OCI-LY7 (cell line): ENCODE data around the gene VPS50. TPM values are rescaled to one million over a fixed set of nuclear protein-coding genes. Genes with fewer than 3 reads are reported as not detected.

Experiments
- BruUV-seq: library from RNA; stranded (reverse); fragments of 400-500 nt; replicated peaks from 2 replicates; lab custom pipeline; 2021; lab: Mats Ljungman, UMichigan
- CTCF ChIA-PET: fragments of 300-600 bp; sonication (Branson Sonifier 250); formaldehyde crosslinking; loops from one replicate; lab custom pipeline; 2022; ENCODE audit warnings: antibody characterized with exemption; ENCODE audit not compliant: unreplicated experiment; lab: Charles Lee
- POLR2A ChIA-PET: fragments of 300-600 bp; sonication (Branson Sonifier 250); formaldehyde crosslinking; loops from one replicate; lab custom pipeline; 2022; ENCODE audit warnings: antibody characterized with exemption; lab: Charles Lee
- DNase-seq: peaks from one replicate; pipeline ENCODE4 v3.0.0-alpha.2; 2015; ENCODE audit warnings: low spot score
- H2AFZ ChIP-seq: fragments of 200-600 bp; sonication (generic), shearing (Covaris generic); 2 replicates; pipeline ENCODE4 v1.6.1; 2014; ENCODE audit warnings: mild to moderate bottlenecking, antibody characterized with exemption, low read length, moderate library complexity
- H3K27ac ChIP-seq: fragments of 200-600 bp; sonication (generic); 2 replicates; pipeline ENCODE4 v1.5.1; 2014; ENCODE audit warnings: mixed run types, low read depth, mild to moderate bottlenecking, moderate library complexity, low read length, inconsistent platforms; ENCODE audit not compliant: poor library complexity, severe bottlenecking
- H3K36me3 ChIP-seq: fragments of 200-600 bp; sonication (generic); 2 replicates; pipeline ENCODE4 v1.6.1; 2014; ENCODE audit warnings: mild to moderate bottlenecking, antibody characterized with exemption, low read length, moderate library complexity, mixed read lengths; ENCODE audit not compliant: insufficient read depth
- H3K4me1 ChIP-seq: fragments of 200-600 bp; sonication (generic); 2 replicates; pipeline ENCODE4 v1.5.1; 2014; ENCODE audit warnings: mild to moderate bottlenecking, low read length; ENCODE audit not compliant: insufficient read depth, poor library complexity, severe bottlenecking
- H3K4me2 ChIP-seq: fragments of 200-600 bp; sonication (generic); 2 replicates; pipeline ENCODE4 v1.6.1; 2014; ENCODE audit warnings: mild to moderate bottlenecking, low read length
- H3K4me3 ChIP-seq: fragments of 200-600 bp; sonication (generic); 2 replicates; pipeline ENCODE4 v1.5.1; 2014; ENCODE audit warnings: mild to moderate bottlenecking, low read depth, low read length; ENCODE audit not compliant: poor library complexity, severe bottlenecking
- H3K79me2 ChIP-seq: fragments of 200-600 bp; sonication (generic); 2 replicates; pipeline ENCODE4 v1.6.1; 2016; ENCODE audit warnings: low read depth, mild to moderate bottlenecking, low read length, moderate library complexity, mixed read lengths; ENCODE audit not compliant: insufficient read depth
- H3K9me2 ChIP-seq: fragments of 200-600 bp; sonication (generic); 2 replicates; pipeline ENCODE4 v1.6.1; 2016; ENCODE audit warnings: mild to moderate bottlenecking, low read length, mixed read lengths; ENCODE audit not compliant: insufficient read depth
- H3K9me3 ChIP-seq: fragments of 200-600 bp; sonication (generic); 2 replicates; pipeline ENCODE4 v1.6.1; 2014; ENCODE audit warnings: mild to moderate bottlenecking, mixed run types, low read length, mixed read lengths
- H4K20me1 ChIP-seq: fragments of 200-600 bp; sonication (generic); 2 replicates; pipeline ENCODE4 v1.6.1; 2014; ENCODE audit warnings: mild to moderate bottlenecking, antibody characterized with exemption, low read length, moderate library complexity, mixed read lengths; ENCODE audit not compliant: insufficient read depth
- CTCF ChIP-seq: fragments of 200-600 bp; sonication (generic); conservative IDR thresholded peaks from 2 replicates; pipeline ENCODE4 v1.5.1; 2014; ENCODE audit warnings: mild to moderate bottlenecking, antibody characterized with exemption, low read length, moderate library complexity, mixed read lengths
- EZH2phosphoT487 ChIP-seq: fragments of 200-600 bp; sonication (generic); IDR thresholded peaks from 2 replicates; pipeline ENCODE4 v1.6.1; 2018; ENCODE audit warnings: low read depth, borderline replicate concordance, mild to moderate bottlenecking, mixed run types, antibody characterized with exemption, low read length, moderate library complexity, mixed read lengths
- intact Hi-C: fragments of 100-400 bp; cut with micrococcal nuclease; formaldehyde crosslinking; loops from one replicate; pipeline ENCODE4 v1.10.0; 2022; ENCODE audit not compliant: unreplicated experiment
- total RNA-seq, 2 experiments: library from RNA; depleted of rRNA in 1 of 2; stranded (reverse); fragments of >200 nt in 1 of 2; shearing (Covaris generic) in 1 of 2; gene quantifications; 2 replicates each; pipeline ENCODE4 v1.2.3, GENCODE V29; 2014 to 2022

The VPS50 gene
- total RNA-seq, 2 experiments from 2014 or later = 17.9 to 20.0 TPM

- H3K27ac ChIP-seq = no peak overlapping the region
- H4K20me1 ChIP-seq = no peaks in the 10 kb centered on the region
- intact Hi-C loops = no loop called here
- CTCF ChIA-PET = no interaction called here
- H3K4me1 ChIP-seq = no peaks in the 10 kb centered on the region
- no peak overlapping the region for H3K4me3 ChIP-seq
- H3K36me3 ChIP-seq = no peaks in the 10 kb centered on the region
- H3K79me2 ChIP-seq = no peaks in the 10 kb centered on the region
- TF ChIP-seq CTCF = no peak
- no peak for TF ChIP-seq EZH2phosphoT487
- no peak for DNase-seq
- BruUV-seq = no TSS peak
- no peak overlapping the region for H3K4me2 ChIP-seq
- H3K9me3 ChIP-seq = no peaks in the 10 kb centered on the region
- H3K9me2 ChIP-seq = no peaks in the 10 kb centered on the region
- POLR2A ChIA-PET = interaction anchor here (1.0 to 1.5 kb wide), 5 partner anchors 24 to 80 kb away, joined by 3 to 4 read pairs (median 3); no protein-coding TSS in a partner anchor
- H2AFZ ChIP-seq = no peak overlapping the region
These were observed 127.5 kb downstream of the VPS50 start for GRCh38 chr7:93359520-93360198.

GRCh38 chr7:93361853-93362252 lies 129.7 kb downstream of the VPS50 start:
- Histone ChIP-seq H3K4me3 (no peak overlapping the region), H3K79me2 (no peaks in the 10 kb centered on the region), H3K4me1 (no peaks in the 10 kb centered on the region), H4K20me1 (no peaks in the 10 kb centered on the region), H3K9me2 (no peaks in the 10 kb centered on the region), H3K4me2 (no peak overlapping the region), H2AFZ (no peak overlapping the region), H3K36me3 (no peaks in the 10 kb centered on the region), H3K27ac (no peak overlapping the region), H3K9me3 (no peaks in the 10 kb centered on the region)
- ChIA-PET POLR2A (interaction anchor here (1.2 to 1.6 kb wide), 2 partner anchors 13 to 54 kb away, joined by 3 to 7 read pairs; no protein-coding TSS in a partner anchor), CTCF (no interaction called here)
- no peak for TF ChIP-seq CTCF
- BruUV-seq = no TSS peak
- DNase-seq = no peak
- intact Hi-C loops = no loop called here

- no peak overlapping the region for H3K4me3 ChIP-seq
- TF ChIP-seq CTCF (no peak), EZH2phosphoT487 (no peak)
- no peak overlapping the region for H3K4me2 ChIP-seq
- no peaks in the 10 kb centered on the region for H3K9me3 ChIP-seq
- no peaks in the 10 kb centered on the region for H3K4me1 ChIP-seq
- H4K20me1 ChIP-seq = no peaks in the 10 kb centered on the region
- no peak for DNase-seq
- H2AFZ ChIP-seq = no peak overlapping the region
- H3K9me2 ChIP-seq = no peaks in the 10 kb centered on the region
- no peak overlapping the region for H3K27ac ChIP-seq
- intact Hi-C loops = no loop called here
- no TSS peak for BruUV-seq
- H3K79me2 ChIP-seq = no peaks in the 10 kb centered on the region
- POLR2A ChIA-PET = interaction anchor here (0.7 to 1.0 kb wide), 3 partner anchors 25 to 110 kb away, joined by 3 to 4 read pairs (median 4); no protein-coding TSS in a partner anchor
- CTCF ChIA-PET = no interaction called here
- no peaks in the 10 kb centered on the region for H3K36me3 ChIP-seq
These were observed 132.6 kb downstream of the VPS50 start for GRCh38 chr7:93364806-93365205.
